Measurements from ENCODE around the gene PIGP.
"Not testable (repeated sequence)": the region's sequence is repeated elsewhere in the genome, so short reads cannot be mapped to it uniquely, and the experiment has no call there.

The PIGP gene

GRCh38 chr21:37041706-37042271 is 31.1 kb downstream of the PIGP start:
- DNase-seq = no peak

GRCh38 chr21:37040212-37040611 is 32.7 kb downstream of the PIGP start:
- DNase-seq = no peak

GRCh38 chr21:37039411-37040075 is 33.3 kb downstream of the PIGP start:
- no peak for DNase-seq

GRCh38 chr21:37036177-37036576 is 36.7 kb downstream of the PIGP start:
- peak; percentile 6 for DNase-seq

GRCh38 chr21:37034394-37034793 is 38.5 kb downstream of the PIGP start:
- not testable (repeated sequence) for DNase-seq

- peak; percentile 60 for DNase-seq
These were observed 39.9 kb downstream of the PIGP start for GRCh38 chr21:37032877-37033471.

- DNase-seq = no peak
These were observed 40.6 kb downstream of the PIGP start for GRCh38 chr21:37032293-37032692.

- DNase-seq = no peak
These were observed 42.0 kb downstream of the PIGP start for GRCh38 chr21:37030864-37031263.

- peak; percentile 34 for DNase-seq
These were observed 44.3 kb downstream of the PIGP start for GRCh38 chr21:37028570-37028969.

GRCh38 chr21:37026499-37026898 is 46.4 kb downstream of the PIGP start:
- DNase-seq = no peak

GRCh38 chr21:37017951-37018679 is 54.8 kb downstream of the PIGP start:
- no peak for DNase-seq
